ENCODE measurements around the gene COL20A1. TPM values are rescaled to one million over a fixed set of nuclear protein-coding genes. Genes with fewer than 3 reads are reported as not detected.
A peak's percentile ranks its signal among the peaks of the same experiment; 100 is the strongest.

Gene COL20A1
- total RNA-seq, 4 donors from 2014 or later, result 0.97 to 1.2 TPM; not detected in 2

GRCh38 chr20:63380346-63380870, 87.4 kb downstream of the COL20A1 start:
- Histone ChIP-seq H3K36me3 (no peaks in the 10 kb centered on the region), H3K4me3 (no peak overlapping the region), H3K4me1 (no peaks in the 10 kb centered on the region), H3K27ac (no peak overlapping the region), H3K9me3 (no peaks in the 10 kb centered on the region), H3K27me3 (peaks cover 0 to 5% of the 10 kb centered on the region in 2 donors)
- no peak for DNase-seq
- no peak for TF ChIP-seq CTCF (IDR thresholded peaks at IDR 0.05)
- TF ChIP-seq POLR2A (IDR thresholded peaks at IDR 0.05), result no peak
- intact Hi-C loops (cut with DNase I; ENCODE audit: low total_unique reads), result no loop called here

- no peaks in the 10 kb centered on the region for H3K36me3 ChIP-seq
- H3K27ac ChIP-seq, result no peak overlapping the region
- peaks cover 0 to 5% of the 10 kb centered on the region in 2 donors for H3K27me3 ChIP-seq
- no peak for TF ChIP-seq POLR2A (IDR thresholded peaks at IDR 0.05)
- TF ChIP-seq CTCF (IDR thresholded peaks at IDR 0.05), result peak; percentile 41 to 78 (median 54)
- H3K4me3 ChIP-seq, result no peak overlapping the region
- intact Hi-C loops (cut with DNase I; ENCODE audit: low total_unique reads), result no loop called here
- no peaks in the 10 kb centered on the region for H3K9me3 ChIP-seq
- no peak for DNase-seq
- H3K4me1 ChIP-seq, result no peaks in the 10 kb centered on the region
These were observed 88.9 kb downstream of the COL20A1 start for GRCh38 chr20:63381781-63382431.

- H3K9me3 ChIP-seq, result no peaks in the 10 kb centered on the region
- no peaks in the 10 kb centered on the region for H3K36me3 ChIP-seq
- no peak for TF ChIP-seq POLR2A (IDR thresholded peaks at IDR 0.05)
- no peak for TF ChIP-seq CTCF (IDR thresholded peaks at IDR 0.05)
- no peak overlapping the region for H3K27ac ChIP-seq
- intact Hi-C loops (cut with DNase I; ENCODE audit: low total_unique reads), result no loop called here
- H3K4me3 ChIP-seq, result no peak overlapping the region
- H3K4me1 ChIP-seq, result no peaks in the 10 kb centered on the region
- H3K27me3 ChIP-seq, result peaks cover 0 to 5% of the 10 kb centered on the region in 2 donors
- DNase-seq, result no peak
These were observed 89.7 kb downstream of the COL20A1 start for GRCh38 chr20:63382551-63383300.

- Histone ChIP-seq H3K36me3 (no peaks in the 10 kb centered on the region), H3K27ac (no peak overlapping the region), H3K4me1 (no peaks in the 10 kb centered on the region), H3K9me3 (no peaks in the 10 kb centered on the region), H3K27me3 (peaks cover 0 to 5% of the 10 kb centered on the region in 2 donors), H3K4me3 (no peak overlapping the region)
- intact Hi-C loops (cut with DNase I; ENCODE audit: low total_unique reads), result no loop called here
- TF ChIP-seq CTCF (IDR thresholded peaks at IDR 0.05) (no peak), POLR2A (IDR thresholded peaks at IDR 0.05) (no peak)
- no peak for DNase-seq
These were observed 90.6 kb downstream of the COL20A1 start for GRCh38 chr20:63383556-63383955.

GRCh38 chr20:63384336-63384735, 91.3 kb downstream of the COL20A1 start:
- H3K4me1 ChIP-seq, result no peaks in the 10 kb centered on the region
- intact Hi-C loops (cut with DNase I; ENCODE audit: low total_unique reads), result no loop called here
- TF ChIP-seq CTCF (IDR thresholded peaks at IDR 0.05) (no peak), POLR2A (IDR thresholded peaks at IDR 0.05) (no peak)
- DNase-seq, result no peak
- no peaks in the 10 kb centered on the region for H3K9me3 ChIP-seq
- H3K27me3 ChIP-seq, result peaks cover 0 to 5% of the 10 kb centered on the region in 2 donors
- H3K4me3 ChIP-seq, result no peak overlapping the region
- no peak overlapping the region for H3K27ac ChIP-seq
- H3K36me3 ChIP-seq, result no peaks in the 10 kb centered on the region

Measured in uterus (tissue), 4 donors.